ENCODE measurements around the gene KCNQ4.

KCNQ4 gene

DNA sequence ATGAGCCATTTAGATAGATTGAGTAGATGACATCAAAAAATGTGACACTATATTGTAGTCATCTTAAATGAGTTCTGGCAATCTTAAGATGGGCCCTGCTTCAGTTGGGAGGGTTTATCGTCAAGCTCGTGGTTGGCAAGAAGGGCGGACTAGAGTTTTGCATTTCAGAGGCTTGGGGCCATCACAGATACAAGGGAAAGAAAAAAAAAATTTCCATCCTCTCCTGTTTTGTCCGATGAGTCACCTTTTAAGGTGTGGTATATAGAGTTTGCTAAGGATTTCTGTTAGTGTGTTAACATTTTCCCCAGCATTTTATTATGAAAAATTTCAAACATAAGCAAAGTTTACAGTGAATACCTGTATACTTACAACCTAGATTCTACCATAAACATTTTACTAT is 31.8 kb upstream of the KCNQ4 start:
- no peak for DNase-seq
- H3K9ac ChIP-seq (ENCODE audit: low read depth, low read length) = no peak overlapping the region
- H3K4me3 ChIP-seq (ENCODE audit: low read depth in 1 of 2, low read length in 2 of 2) = no peak overlapping the region
- no peak for TF ChIP-seq EZH2 (IDR thresholded peaks at IDR 0.05; ENCODE audit: borderline replicate concordance, low read depth, low read length, severe bottlenecking)
- TF ChIP-seq, protein P1, sequence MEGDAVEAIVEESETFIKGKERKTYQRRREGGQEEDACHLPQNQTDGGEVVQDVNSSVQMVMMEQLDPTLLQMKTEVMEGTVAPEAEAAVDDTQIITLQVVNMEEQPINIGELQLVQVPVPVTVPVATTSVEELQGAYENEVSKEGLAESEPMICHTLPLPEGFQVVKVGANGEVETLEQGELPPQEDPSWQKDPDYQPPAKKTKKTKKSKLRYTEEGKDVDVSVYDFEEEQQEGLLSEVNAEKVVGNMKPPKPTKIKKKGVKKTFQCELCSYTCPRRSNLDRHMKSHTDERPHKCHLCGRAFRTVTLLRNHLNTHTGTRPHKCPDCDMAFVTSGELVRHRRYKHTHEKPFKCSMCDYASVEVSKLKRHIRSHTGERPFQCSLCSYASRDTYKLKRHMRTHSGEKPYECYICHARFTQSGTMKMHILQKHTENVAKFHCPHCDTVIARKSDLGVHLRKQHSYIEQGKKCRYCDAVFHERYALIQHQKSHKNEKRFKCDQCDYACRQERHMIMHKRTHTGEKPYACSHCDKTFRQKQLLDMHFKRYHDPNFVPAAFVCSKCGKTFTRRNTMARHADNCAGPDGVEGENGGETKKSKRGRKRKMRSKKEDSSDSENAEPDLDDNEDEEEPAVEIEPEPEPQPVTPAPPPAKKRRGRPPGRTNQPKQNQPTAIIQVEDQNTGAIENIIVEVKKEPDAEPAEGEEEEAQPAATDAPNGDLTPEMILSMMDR (IDR thresholded peaks at IDR 0.05; ENCODE audit: borderline replicate concordance, extremely low read depth, low read length, poor library complexity, severe bottlenecking) = no peak
- H3K4me1 ChIP-seq (ENCODE audit: insufficient read depth, low read length) = no peaks in the 10 kb centered on the region
- H2AFZ ChIP-seq (ENCODE audit: low read depth, low read length) = no peak overlapping the region
- H4K20me1 ChIP-seq (ENCODE audit: insufficient read depth, low read length) = no peaks in the 10 kb centered on the region
- no peaks in the 10 kb centered on the region for H3K79me2 ChIP-seq (ENCODE audit: insufficient read depth, low read length)
- no peak overlapping the region for H3K27ac ChIP-seq (ENCODE audit: low read length)
- no peak overlapping the region for H3K4me2 ChIP-seq (ENCODE audit: insufficient read depth, low read length)
- no peak for ATAC-seq (ENCODE audit: insufficient read depth, low read depth)
- H3K27me3 ChIP-seq (ENCODE audit: insufficient read depth, low read length, poor library complexity) = no peaks in the 10 kb centered on the region
- peaks cover 93% of the 10 kb centered on the region for H3K36me3 ChIP-seq (ENCODE audit: insufficient read depth, low read length)
- H3K9me3 ChIP-seq (ENCODE audit: insufficient read depth, low read length, severe bottlenecking) = no peaks in the 10 kb centered on the region

DNA sequence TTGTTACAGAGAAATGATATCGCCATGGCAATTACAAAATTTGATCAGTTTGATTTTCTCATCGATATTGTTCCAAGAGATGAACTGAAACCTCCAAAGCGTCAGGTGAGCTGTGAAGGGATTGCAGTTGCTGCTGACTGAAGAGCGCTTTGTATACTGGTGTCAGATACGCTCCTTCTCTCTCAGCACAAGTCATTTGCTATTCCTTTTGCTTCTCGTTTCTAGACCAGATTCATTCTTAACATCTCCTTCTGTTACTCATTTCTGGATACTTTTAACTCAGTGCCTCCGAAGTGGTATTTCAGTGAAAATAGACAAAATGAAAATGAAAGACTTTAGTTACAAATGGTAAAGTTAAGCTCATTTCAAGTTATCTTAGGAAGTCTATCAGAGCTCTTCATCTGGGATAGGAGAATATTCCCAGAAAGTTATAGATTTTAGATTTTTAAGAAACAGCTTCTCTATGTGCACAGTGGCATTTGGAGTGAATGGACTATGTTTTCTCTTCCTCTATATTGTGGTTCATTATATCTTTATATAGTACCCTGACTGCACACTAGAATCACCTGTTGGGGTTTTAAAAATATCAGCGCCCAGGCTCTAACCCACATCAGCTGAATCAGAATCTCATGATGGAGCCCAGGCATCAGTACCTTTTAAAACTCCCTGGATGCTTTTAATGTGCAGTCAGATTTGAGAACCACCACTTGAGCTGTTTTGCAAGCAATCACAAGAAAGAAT is 30.3 kb upstream of the KCNQ4 start:
- no peak overlapping the region for H3K4me2 ChIP-seq (ENCODE audit: insufficient read depth, low read length)
- H4K20me1 ChIP-seq (ENCODE audit: insufficient read depth, low read length) = no peaks in the 10 kb centered on the region; the same call in 1 of the 2 replicates
- no peak overlapping the region for H2AFZ ChIP-seq (ENCODE audit: low read depth, low read length)
- H3K27ac ChIP-seq (ENCODE audit: low read length) = no peak overlapping the region
- H3K27me3 ChIP-seq (ENCODE audit: insufficient read depth, low read length, poor library complexity) = no peaks in the 10 kb centered on the region
- ATAC-seq (ENCODE audit: insufficient read depth, low read depth) = no peak
- no peaks in the 10 kb centered on the region for H3K9me3 ChIP-seq (ENCODE audit: insufficient read depth, low read length, severe bottlenecking)
- H3K79me2 ChIP-seq (ENCODE audit: insufficient read depth, low read length) = no peaks in the 10 kb centered on the region
- no peak for TF ChIP-seq EZH2 (IDR thresholded peaks at IDR 0.05; ENCODE audit: borderline replicate concordance, low read depth, low read length, severe bottlenecking)
- TF ChIP-seq, protein P1 (IDR thresholded peaks at IDR 0.05; ENCODE audit: borderline replicate concordance, extremely low read depth, low read length, poor library complexity, severe bottlenecking) = no peak
- H3K36me3 ChIP-seq (ENCODE audit: insufficient read depth, low read length) = peaks cover 93% of the 10 kb centered on the region
- no peak for DNase-seq
- no peaks in the 10 kb centered on the region for H3K4me1 ChIP-seq (ENCODE audit: insufficient read depth, low read length)
- no peak overlapping the region for H3K9ac ChIP-seq (ENCODE audit: low read depth, low read length)
- H3K4me3 ChIP-seq (ENCODE audit: low read depth in 1 of 2, low read length in 2 of 2) = no peak overlapping the region

DNA sequence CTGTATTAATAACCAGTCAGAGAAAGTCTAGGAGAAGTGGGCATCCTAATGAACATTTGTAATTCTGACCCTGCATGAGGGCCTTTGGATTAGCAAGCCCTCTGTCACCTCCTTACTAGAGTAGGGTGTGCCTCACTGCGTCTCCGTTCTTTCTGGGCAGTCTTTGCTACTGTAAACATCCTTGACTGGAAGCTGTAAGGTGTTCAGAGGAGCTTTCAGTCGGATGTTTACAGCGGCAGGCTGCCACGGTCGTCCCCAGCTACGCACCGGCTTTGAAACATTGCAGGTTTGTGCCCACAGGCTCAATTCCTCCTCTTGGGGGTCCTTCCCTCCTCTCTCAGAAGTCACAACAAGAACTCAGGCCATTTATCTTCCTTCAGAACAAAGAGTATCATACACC is 29.4 kb upstream of the KCNQ4 start:
- Histone ChIP-seq H3K4me2 (ENCODE audit: insufficient read depth, low read length) (no peak overlapping the region), H2AFZ (ENCODE audit: low read depth, low read length) (no peak overlapping the region), H3K4me1 (ENCODE audit: insufficient read depth, low read length) (no peaks in the 10 kb centered on the region), H3K79me2 (ENCODE audit: insufficient read depth, low read length) (no peaks in the 10 kb centered on the region), H3K27me3 (ENCODE audit: insufficient read depth, low read length, poor library complexity) (no peaks in the 10 kb centered on the region), H3K9ac (ENCODE audit: low read depth, low read length) (no peak overlapping the region), H3K27ac (ENCODE audit: low read length) (no peak overlapping the region), H3K36me3 (ENCODE audit: insufficient read depth, low read length) (peaks cover 93% of the 10 kb centered on the region), H3K4me3 (ENCODE audit: low read depth in 1 of 2, low read length in 2 of 2) (no peak overlapping the region), H4K20me1 (ENCODE audit: insufficient read depth, low read length) (no peaks in the 10 kb centered on the region; the same call in 1 of the 2 replicates), H3K9me3 (ENCODE audit: insufficient read depth, low read length, severe bottlenecking) (no peaks in the 10 kb centered on the region)
- DNase-seq = no peak
- no peak for ATAC-seq (ENCODE audit: insufficient read depth, low read depth)
- no peak for TF ChIP-seq EZH2 (IDR thresholded peaks at IDR 0.05; ENCODE audit: borderline replicate concordance, low read depth, low read length, severe bottlenecking)
- TF ChIP-seq, protein P1 (IDR thresholded peaks at IDR 0.05; ENCODE audit: borderline replicate concordance, extremely low read depth, low read length, poor library complexity, severe bottlenecking) = no peak

All from DND-41 (cell line).